Measurements from ENCODE around the gene IQGAP2.

IQGAP2 gene

DNA sequence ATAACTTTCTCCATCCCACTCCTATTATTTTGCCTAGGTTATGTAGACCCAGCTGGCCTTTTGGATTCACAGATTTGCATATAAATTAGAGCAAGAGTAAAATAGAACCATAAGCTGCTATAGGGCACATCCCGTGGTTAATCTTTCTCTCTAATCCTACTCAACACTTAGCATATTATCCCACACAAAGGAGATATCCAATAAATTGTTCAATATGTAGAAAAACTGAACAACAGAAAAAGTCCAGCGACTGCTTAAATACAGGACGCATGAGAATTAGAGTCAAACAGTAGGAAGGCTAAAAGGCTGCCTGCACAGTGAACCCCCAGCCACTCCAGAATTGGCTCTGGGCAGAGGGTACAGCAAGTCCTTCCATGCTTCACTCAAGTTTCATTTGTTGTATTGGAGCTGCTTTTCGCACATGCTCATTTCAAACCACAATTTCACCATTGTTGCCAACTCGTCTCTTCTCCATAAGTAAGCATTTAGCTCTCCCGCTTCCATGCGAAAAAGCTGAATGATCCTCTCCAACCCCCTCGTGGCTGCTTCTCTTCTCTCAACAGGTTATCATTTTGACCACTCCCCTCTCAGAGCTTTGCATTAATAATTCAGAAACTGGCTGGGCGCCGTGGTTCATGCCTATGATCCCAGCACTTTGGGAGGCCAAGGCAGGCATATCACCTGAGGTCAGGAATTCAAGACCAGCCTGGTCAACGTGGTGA, 14.1 kb upstream of the IQGAP2 start:
- Histone ChIP-seq H3K4me1 (ENCODE audit: control insufficient read depth in 1 of 2, insufficient read depth in 2 of 2, low read length in 2 of 2) (peaks cover 2 to 9% of the 10 kb centered on the region in 2 experiments), H2BK5ac (ENCODE audit: low read depth, low read length, poor library complexity) (no peak overlapping the region), H3K27me3 (ENCODE audit: insufficient read depth, low read length) (no peaks in the 10 kb centered on the region), H3K4me3 (ENCODE audit: low read depth, low read length) (no peak overlapping the region), H2AK5ac (ENCODE audit: low read length) (no peak overlapping the region), H2BK120ac (ENCODE audit: insufficient read depth, low read length, poor library complexity) (no peak overlapping the region), H3K9ac (ENCODE audit: low read length) (no peak overlapping the region), H3K4ac (ENCODE audit: low read depth, low read length) (no peak overlapping the region), H3K36me3 (ENCODE audit: control insufficient read depth in 1 of 2, insufficient read depth in 2 of 2, low read length in 2 of 2) (no peaks in the 10 kb centered on the region), H3K9me3 (ENCODE audit: insufficient read depth, low read depth, low read length) (no peaks in the 10 kb centered on the region), H2BK12ac (ENCODE audit: low read length) (no peak overlapping the region), H4K8ac (ENCODE audit: low read depth, low read length) (no peak overlapping the region), H3K4me2 (ENCODE audit: low read length) (no peak overlapping the region), H3K18ac (ENCODE audit: low read length) (no peak overlapping the region), H3K79me2 (ENCODE audit: control insufficient read depth, insufficient read depth, low read length, poor library complexity) (peaks cover 2% of the 10 kb centered on the region), H3K14ac (ENCODE audit: low read length) (no peak overlapping the region), H2AFZ (ENCODE audit: insufficient read depth, low read length, poor library complexity) (no peak overlapping the region), H4K91ac (ENCODE audit: low read depth, low read length) (no peak overlapping the region), H4K12ac (ENCODE audit: low read depth, low read length) (no peak overlapping the region), H3K79me1 (ENCODE audit: low read length) (peaks cover 2% of the 10 kb centered on the region), H3K27ac (ENCODE audit: low read depth, low read length) (no peak overlapping the region), H3K23ac (ENCODE audit: low read length) (no peak overlapping the region)
- DNase-seq: no peak
- WGBS (ENCODE audit: extremely low coverage, insufficient coverage, insufficient read length): no CpG with 5 or more reads among the region's 11 CpGs

DNA sequence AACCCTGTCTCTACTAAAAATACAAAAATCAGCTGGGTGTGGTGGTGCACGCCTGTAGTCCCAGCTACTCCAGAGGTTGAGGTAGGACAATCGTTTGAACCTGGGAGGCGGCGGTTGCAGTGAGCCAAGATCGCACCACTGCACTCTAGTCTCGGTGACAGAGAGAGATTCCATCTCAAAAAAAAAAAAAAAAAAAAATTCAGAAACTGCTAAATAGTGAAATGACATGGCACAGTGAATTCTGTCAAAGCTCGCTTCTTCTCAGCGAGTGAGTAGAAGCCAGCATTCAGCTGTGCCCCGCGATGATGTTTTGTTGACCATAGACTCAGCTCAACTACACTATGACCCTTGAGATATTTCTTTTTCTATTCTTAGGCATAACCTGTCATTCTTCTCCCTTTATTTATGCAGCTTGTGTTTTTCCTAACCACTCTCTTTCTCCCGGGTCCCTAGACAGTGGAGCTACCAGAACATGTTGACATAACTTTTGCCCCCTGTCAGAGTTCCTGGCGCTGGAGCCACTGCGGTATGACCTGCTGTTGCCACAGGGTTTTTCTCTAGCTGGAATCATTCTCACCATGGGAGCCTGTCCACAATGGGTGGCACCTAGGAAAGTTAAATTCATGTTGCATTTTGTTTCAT, 13.5 kb upstream of the IQGAP2 start:
- no peak overlapping the region for H2BK12ac ChIP-seq (ENCODE audit: low read length)
- H3K4me3 ChIP-seq (ENCODE audit: low read depth, low read length): no peak overlapping the region
- H3K4me1 ChIP-seq (ENCODE audit: control insufficient read depth in 1 of 2, insufficient read depth in 2 of 2, low read length in 2 of 2): peaks cover 2 to 8% of the 10 kb centered on the region in 2 experiments
- no peaks in the 10 kb centered on the region for H3K27me3 ChIP-seq (ENCODE audit: insufficient read depth, low read length)
- H4K91ac ChIP-seq (ENCODE audit: low read depth, low read length): no peak overlapping the region
- WGBS (ENCODE audit: extremely low coverage, insufficient coverage, insufficient read length): no CpG with 5 or more reads among the region's 13 CpGs
- no peak overlapping the region for H2AFZ ChIP-seq (ENCODE audit: insufficient read depth, low read length, poor library complexity)
- H2BK5ac ChIP-seq (ENCODE audit: low read depth, low read length, poor library complexity): no peak overlapping the region
- no peak overlapping the region for H2BK120ac ChIP-seq (ENCODE audit: insufficient read depth, low read length, poor library complexity)
- H3K79me2 ChIP-seq (ENCODE audit: control insufficient read depth, insufficient read depth, low read length, poor library complexity): peaks cover 2% of the 10 kb centered on the region
- no peak overlapping the region for H2AK5ac ChIP-seq (ENCODE audit: low read length)
- no peaks in the 10 kb centered on the region for H3K9me3 ChIP-seq (ENCODE audit: insufficient read depth, low read depth, low read length)
- H3K36me3 ChIP-seq (ENCODE audit: control insufficient read depth in 1 of 2, insufficient read depth in 2 of 2, low read length in 2 of 2): no peaks in the 10 kb centered on the region
- no peak overlapping the region for H3K14ac ChIP-seq (ENCODE audit: low read length)
- H3K79me1 ChIP-seq (ENCODE audit: low read length): peaks cover 2% of the 10 kb centered on the region
- no peak overlapping the region for H3K4ac ChIP-seq (ENCODE audit: low read depth, low read length)
- no peak overlapping the region for H3K9ac ChIP-seq (ENCODE audit: low read length)
- no peak overlapping the region for H4K12ac ChIP-seq (ENCODE audit: low read depth, low read length)
- no peak for DNase-seq
- H4K8ac ChIP-seq (ENCODE audit: low read depth, low read length): no peak overlapping the region
- no peak overlapping the region for H3K18ac ChIP-seq (ENCODE audit: low read length)
- H3K27ac ChIP-seq (ENCODE audit: low read depth, low read length): no peak overlapping the region
- no peak overlapping the region for H3K4me2 ChIP-seq (ENCODE audit: low read length)
- H3K23ac ChIP-seq (ENCODE audit: low read length): no peak overlapping the region

DNA sequence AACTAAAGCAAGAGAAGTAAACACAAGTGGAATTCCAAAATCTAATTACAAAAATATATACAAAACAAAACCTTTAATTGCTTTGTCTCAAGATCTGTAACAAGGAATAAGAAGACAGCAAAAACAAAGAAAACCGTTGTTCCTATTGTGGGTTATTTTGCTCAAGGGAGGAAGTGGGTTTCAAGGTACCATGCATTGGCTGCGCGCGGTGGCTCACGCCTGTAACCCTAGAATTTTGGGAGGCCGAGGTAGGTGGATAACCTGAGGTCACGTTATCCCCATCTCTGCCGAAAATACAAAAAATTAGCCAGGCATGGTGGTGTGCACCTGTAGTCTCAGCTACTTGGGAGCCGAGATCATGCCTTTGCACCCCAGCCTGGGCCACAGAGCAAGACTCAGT, 12.1 kb upstream of the IQGAP2 start:
- Histone ChIP-seq H3K18ac (ENCODE audit: low read length) (no peak overlapping the region), H3K27me3 (ENCODE audit: insufficient read depth, low read length) (no peaks in the 10 kb centered on the region), H3K4me3 (ENCODE audit: low read depth, low read length) (no peak overlapping the region), H2AFZ (ENCODE audit: insufficient read depth, low read length, poor library complexity) (no peak overlapping the region), H4K12ac (ENCODE audit: low read depth, low read length) (no peak overlapping the region), H3K4me1 (ENCODE audit: control insufficient read depth in 1 of 2, insufficient read depth in 2 of 2, low read length in 2 of 2) (peaks cover 2 to 8% of the 10 kb centered on the region in 2 experiments), H2BK12ac (ENCODE audit: low read length) (no peak overlapping the region), H3K9ac (ENCODE audit: low read length) (no peak overlapping the region), H3K9me3 (ENCODE audit: insufficient read depth, low read depth, low read length) (no peaks in the 10 kb centered on the region), H3K27ac (ENCODE audit: low read depth, low read length) (no peak overlapping the region), H3K14ac (ENCODE audit: low read length) (no peak overlapping the region), H3K79me2 (ENCODE audit: control insufficient read depth, insufficient read depth, low read length, poor library complexity) (peaks cover 2% of the 10 kb centered on the region), H3K4ac (ENCODE audit: low read depth, low read length) (no peak overlapping the region), H3K23ac (ENCODE audit: low read length) (no peak overlapping the region), H2BK120ac (ENCODE audit: insufficient read depth, low read length, poor library complexity) (no peak overlapping the region), H4K91ac (ENCODE audit: low read depth, low read length) (no peak overlapping the region), H3K79me1 (ENCODE audit: low read length) (peaks cover 2% of the 10 kb centered on the region), H2AK5ac (ENCODE audit: low read length) (no peak overlapping the region), H2BK5ac (ENCODE audit: low read depth, low read length, poor library complexity) (no peak overlapping the region), H3K36me3 (ENCODE audit: control insufficient read depth in 1 of 2, insufficient read depth in 2 of 2, low read length in 2 of 2) (no peaks in the 10 kb centered on the region), H4K8ac (ENCODE audit: low read depth, low read length) (no peak overlapping the region), H3K4me2 (ENCODE audit: low read length) (no peak overlapping the region)
- no CpG with 5 or more reads among the region's 9 CpGs for WGBS (ENCODE audit: extremely low coverage, insufficient coverage, insufficient read length)
- no peak for DNase-seq

DNA sequence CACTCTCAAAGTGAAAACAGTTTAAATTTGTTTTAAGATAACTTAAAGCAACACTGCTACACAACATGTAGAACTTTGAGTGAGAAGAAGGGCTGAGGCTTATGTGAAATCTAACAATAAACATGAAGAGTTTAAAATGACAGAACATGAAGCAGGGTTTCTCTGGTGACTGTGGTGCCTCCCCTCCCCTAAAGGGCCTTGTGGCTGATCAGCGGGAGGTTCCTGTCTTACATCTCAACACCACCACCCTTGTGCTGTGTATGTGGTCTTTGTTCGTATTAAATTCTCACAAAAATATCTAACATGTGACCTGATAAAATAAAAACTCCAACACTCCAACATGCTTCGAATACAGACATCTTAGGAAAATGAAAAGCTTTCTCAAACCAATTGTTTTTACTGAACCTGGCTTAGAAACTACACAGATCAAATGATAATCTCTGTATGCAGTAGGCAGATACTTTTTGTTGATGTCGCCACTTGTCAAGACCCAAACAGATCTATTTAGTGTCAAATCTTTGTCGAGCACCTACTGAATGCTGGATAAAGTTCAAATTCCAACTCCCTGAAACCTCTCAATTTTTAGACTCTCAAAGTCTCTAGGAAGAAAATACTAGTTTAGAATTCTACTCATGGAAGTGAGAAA, 9.9 kb upstream of the IQGAP2 start:
- H4K8ac ChIP-seq (ENCODE audit: low read depth, low read length): no peak overlapping the region
- no peaks in the 10 kb centered on the region for H3K79me1 ChIP-seq (ENCODE audit: low read length)
- H3K23ac ChIP-seq (ENCODE audit: low read length): no peak overlapping the region
- no peak overlapping the region for H2BK12ac ChIP-seq (ENCODE audit: low read length)
- no peak overlapping the region for H4K91ac ChIP-seq (ENCODE audit: low read depth, low read length)
- H3K27me3 ChIP-seq (ENCODE audit: insufficient read depth, low read length): no peaks in the 10 kb centered on the region
- no peaks in the 10 kb centered on the region for H3K9me3 ChIP-seq (ENCODE audit: insufficient read depth, low read depth, low read length)
- H3K4me2 ChIP-seq (ENCODE audit: low read length): no peak overlapping the region
- no CpG with 5 or more reads among the region's 5 CpGs for WGBS (ENCODE audit: extremely low coverage, insufficient coverage, insufficient read length)
- no peak overlapping the region for H3K18ac ChIP-seq (ENCODE audit: low read length)
- H3K27ac ChIP-seq (ENCODE audit: low read depth, low read length): no peak overlapping the region
- H4K12ac ChIP-seq (ENCODE audit: low read depth, low read length): no peak overlapping the region
- no peak overlapping the region for H3K4me3 ChIP-seq (ENCODE audit: low read depth, low read length)
- H3K4ac ChIP-seq (ENCODE audit: low read depth, low read length): no peak overlapping the region
- no peaks in the 10 kb centered on the region for H3K79me2 ChIP-seq (ENCODE audit: control insufficient read depth, insufficient read depth, low read length, poor library complexity)
- DNase-seq: no peak
- no peak overlapping the region for H2AK5ac ChIP-seq (ENCODE audit: low read length)
- no peak overlapping the region for H3K14ac ChIP-seq (ENCODE audit: low read length)
- H3K4me1 ChIP-seq (ENCODE audit: control insufficient read depth in 1 of 2, insufficient read depth in 2 of 2, low read length in 2 of 2): no peaks in the 10 kb centered on the region
- H2AFZ ChIP-seq (ENCODE audit: insufficient read depth, low read length, poor library complexity): no peak overlapping the region
- H3K9ac ChIP-seq (ENCODE audit: low read length): no peak overlapping the region
- H3K36me3 ChIP-seq (ENCODE audit: control insufficient read depth in 1 of 2, insufficient read depth in 2 of 2, low read length in 2 of 2): no peaks in the 10 kb centered on the region
- no peak overlapping the region for H2BK5ac ChIP-seq (ENCODE audit: low read depth, low read length, poor library complexity)
- H2BK120ac ChIP-seq (ENCODE audit: insufficient read depth, low read length, poor library complexity): no peak overlapping the region

Data from trophoblast cell (in vitro differentiated cells and primary cell).